T-cell (primary cell): ENCODE data around the gene RANGRF. TPM values are rescaled to one million over a fixed set of nuclear protein-coding genes. Genes with fewer than 3 reads are reported as not detected.

ENCODE experiments used
- ATAC-seq, 4 experiments: fragments of 200-7000 bp in 3 of 4; fragments of 150-1000 bp in 1 of 4; cut with Tn5 transposase; replicated peaks in 1 of 4; 1 replicate in 3 of 4; 2 replicates in 1 of 4; pipeline ENCODE4 v1.10.0; 2021; ENCODE audit warnings: moderate library complexity in 3 of 4, mild to moderate bottlenecking in 2 of 4, moderate number of reproducible peaks in 1 of 4
- CTCF ChIA-PET, 2 donors: fragments of 300-600 bp; sonication (Branson Sonifier 250); formaldehyde crosslinking; loops; one replicate each; lab custom pipeline; 2022; ENCODE audit warnings: antibody characterized with exemption in 2 of 2; lab: Charles Lee
- POLR2A ChIA-PET, 2 donors: fragments of 300-600 bp; sonication (Branson Sonifier 250); formaldehyde crosslinking; loops; one replicate each; lab custom pipeline; 2022; ENCODE audit warnings: antibody characterized with exemption in 2 of 2; lab: Charles Lee
- DNase-seq, 35 experiments: peaks; one replicate each; pipeline versions ENCODE4 v3.0.0 to v3.0.0-alpha.2; 2013 to 2023
- H3K27ac ChIP-seq: one replicate; pipeline ENCODE4 v1.5.1; 2013; ENCODE audit warnings: low read length
- H3K27me3 ChIP-seq, 2 experiments: replicated peaks in 1 of 2; 1 replicate in 1 of 2; 2 replicates in 1 of 2; pipeline versions ENCODE4 v1.6.1 to v1.7.0; 2013; ENCODE audit warnings: low read length in 1 of 2, mixed read lengths in 1 of 2; ENCODE audit not compliant: control insufficient read depth in 2 of 2, insufficient read depth in 2 of 2; ENCODE audit errors: extremely low read depth in 1 of 2
- H3K36me3 ChIP-seq, 2 donors: 1 replicate in 1 of 2; 2 replicates in 1 of 2; pipeline versions ENCODE4 v1.6.1 to v1.7.0; 2013; ENCODE audit warnings: low read length in 1 of 2; ENCODE audit not compliant: control insufficient read depth in 2 of 2, insufficient read depth in 1 of 2; ENCODE audit errors: extremely low read depth in 1 of 2
- H3K4me1 ChIP-seq, 2 experiments: 1 replicate in 1 of 2; 2 replicates in 1 of 2; pipeline versions ENCODE4 v1.6.1 to v1.7.0; 2013; ENCODE audit warnings: low read length in 2 of 2, mixed read lengths in 1 of 2; ENCODE audit not compliant: insufficient read depth in 2 of 2, control insufficient read depth in 1 of 2; ENCODE audit errors: extremely low read depth in 1 of 2
- H3K4me3 ChIP-seq, 2 donors: 1 replicate in 1 of 2; 2 replicates in 1 of 2; pipeline versions ENCODE4 v1.5.1 to v1.7.0; 2013; ENCODE audit warnings: mild to moderate bottlenecking in 2 of 2, low read length in 1 of 2, moderate library complexity in 1 of 2; ENCODE audit not compliant: control insufficient read depth in 1 of 2; ENCODE audit errors: extremely low read depth in 1 of 2
- H3K9me3 ChIP-seq: 2 replicates; pipeline ENCODE4 v1.7.0; 2013
- H3K27ac Mint-ChIP-seq, 2 donors: one replicate each; pipeline ENCODE4 v1.8.0; 2020 to 2021; ENCODE audit warnings: mild to moderate bottlenecking in 2 of 2, mixed read lengths in 2 of 2
- H3K27me3 Mint-ChIP-seq, 2 donors: one replicate each; pipeline ENCODE4 v1.8.0; 2021 to 2022; ENCODE audit warnings: mixed read lengths in 2 of 2
- H3K36me3 Mint-ChIP-seq: one replicate; pipeline ENCODE4 v1.8.0; 2021; ENCODE audit warnings: mixed read lengths
- H3K4me1 Mint-ChIP-seq, 3 donors: one replicate each; pipeline ENCODE4 v1.8.0; 2020 to 2022; ENCODE audit warnings: mixed read lengths in 3 of 3, mild to moderate bottlenecking in 1 of 3
- H3K4me3 Mint-ChIP-seq, 3 donors: one replicate each; pipeline ENCODE4 v1.8.0; 2020 to 2022; ENCODE audit warnings: mild to moderate bottlenecking in 3 of 3, mixed read lengths in 3 of 3, moderate library complexity in 3 of 3
- H3K9me3 Mint-ChIP-seq, 3 donors: one replicate each; pipeline ENCODE4 v1.8.0; 2020 to 2022; ENCODE audit warnings: mixed read lengths in 3 of 3
- WGBS: methylation state at CpG from one replicate; pipeline ENCODE4 v1.1.5; 2013; ENCODE audit warnings: missing lambda C conversion rate; ENCODE audit not compliant: insufficient coverage; 5-methylcytosine and 5-hydroxymethylcytosine counted together
- total RNA-seq, 35 experiments: library from RNA in 6 of 35; stranded (reverse) in 6 of 35; fragments of 120-200 nt in 1 of 35; gene quantifications; one replicate each; pipeline versions ENCODE4 v1.2.1 to v1.2.4 and lab custom pipeline; 2013 to 2026

The RANGRF gene
- total RNA-seq, 5 donors from 2014 or later (not counting 1 experiment from before 2014, with no cell fraction given), result 29.0 to 41.8 (median 40.9) TPM

GRCh38 chr17:8268550-8269298, 19.7 kb upstream of the RANGRF start:
- Histone ChIP-seq H3K27me3 (no peaks in the 10 kb centered on the region), H3K4me3 (no peak overlapping the region), H3K27ac (no peak overlapping the region), H3K4me1 (no peaks in the 10 kb centered on the region), H3K36me3 (peaks cover 31 to 39% of the 10 kb centered on the region in 2 donors), H3K9me3 (no peaks in the 10 kb centered on the region)
- 94% methylated on average over 22 of the region's 29 CpGs for WGBS
- no peak for ATAC-seq
- no peaks in the 10 kb centered on the region for H3K9me3 Mint-ChIP-seq
- peaks cover 21% of the 10 kb centered on the region for H3K36me3 Mint-ChIP-seq
- no peaks in the 10 kb centered on the region for H3K4me1 Mint-ChIP-seq
- no peak overlapping the region for H3K4me3 Mint-ChIP-seq
- H3K27me3 Mint-ChIP-seq, result no peaks in the 10 kb centered on the region
- no peak for DNase-seq
- H3K27ac Mint-ChIP-seq, result no peak overlapping the region
- ChIA-PET CTCF (interaction anchor here in 1 of 2 donors (0.9 kb wide), 1 partner anchor 168 kb away, joined by 3 read pairs; no protein-coding TSS in a partner anchor), POLR2A (no interaction called here)

- Histone ChIP-seq H3K27ac (no peak overlapping the region), H3K36me3 (peaks cover 6 to 13% of the 10 kb centered on the region in 2 donors), H3K4me1 (no peaks in the 10 kb centered on the region), H3K27me3 (no peaks in the 10 kb centered on the region), H3K9me3 (no peaks in the 10 kb centered on the region), H3K4me3 (no peak overlapping the region)
- Mint-ChIP-seq H3K36me3 (peaks cover 10% of the 10 kb centered on the region), H3K9me3 (no peaks in the 10 kb centered on the region), H3K4me1 (no peaks in the 10 kb centered on the region), H3K4me3 (no peak overlapping the region), H3K27me3 (no peaks in the 10 kb centered on the region), H3K27ac (no peak overlapping the region)
- DNase-seq (no peak), ATAC-seq (no peak)
- CTCF ChIA-PET, result no interaction called here
- no CpG with 5 or more reads among the region's 1 CpG for WGBS
- POLR2A ChIA-PET, result interaction anchor here in 1 of 2 donors (1.1 kb wide), 1 partner anchor 11 kb away, joined by 5 read pairs; no protein-coding TSS in a partner anchor
Measured at GRCh38 chr17:8272421-8272820, 16.0 kb upstream of the RANGRF start.

GRCh38 chr17:8273884-8274444, 14.5 kb upstream of the RANGRF start:
- H3K27ac Mint-ChIP-seq, result no peak overlapping the region
- no peak overlapping the region for H3K4me3 ChIP-seq
- H3K27me3 Mint-ChIP-seq, result no peaks in the 10 kb centered on the region
- H3K36me3 ChIP-seq, result peaks cover 0 to 9% of the 10 kb centered on the region in 2 donors
- H3K4me1 Mint-ChIP-seq, result no peaks in the 10 kb centered on the region
- no peaks in the 10 kb centered on the region for H3K27me3 ChIP-seq
- H3K9me3 ChIP-seq, result no peaks in the 10 kb centered on the region
- ATAC-seq (no peak), DNase-seq (no peak)
- H3K36me3 Mint-ChIP-seq, result peaks cover 10% of the 10 kb centered on the region
- WGBS, result no CpG with 5 or more reads among the region's 4 CpGs
- ChIA-PET POLR2A (no interaction called here), CTCF (interaction anchor here in 1 of 2 donors (0.6 kb wide), 1 partner anchor 588 kb away, joined by 3 read pairs; no protein-coding TSS in a partner anchor)
- H3K4me1 ChIP-seq, result no peaks in the 10 kb centered on the region
- H3K4me3 Mint-ChIP-seq, result no peak overlapping the region
- no peak overlapping the region for H3K27ac ChIP-seq
- no peaks in the 10 kb centered on the region for H3K9me3 Mint-ChIP-seq

- no CpG with 5 or more reads among the region's 5 CpGs for WGBS
- H3K27ac Mint-ChIP-seq, result no peak overlapping the region
- no peaks in the 10 kb centered on the region for H3K27me3 ChIP-seq
- no peaks in the 10 kb centered on the region for H3K4me1 ChIP-seq
- no peaks in the 10 kb centered on the region for H3K9me3 Mint-ChIP-seq
- POLR2A ChIA-PET, result no interaction called here
- no peak for ATAC-seq
- H3K27me3 Mint-ChIP-seq, result no peaks in the 10 kb centered on the region
- CTCF ChIA-PET, result no interaction called here
- peaks cover 0 to 3% of the 10 kb centered on the region in 2 donors for H3K36me3 ChIP-seq
- H3K4me3 ChIP-seq, result no peak overlapping the region
- no peaks in the 10 kb centered on the region for H3K4me1 Mint-ChIP-seq
- H3K4me3 Mint-ChIP-seq, result no peak overlapping the region
- H3K27ac ChIP-seq, result no peak overlapping the region
- H3K36me3 Mint-ChIP-seq, result peaks cover 10% of the 10 kb centered on the region
- no peak for DNase-seq
- H3K9me3 ChIP-seq, result no peaks in the 10 kb centered on the region
Measured at GRCh38 chr17:8274816-8275215, 13.7 kb upstream of the RANGRF start.

GRCh38 chr17:8275421-8276290, 12.8 kb upstream of the RANGRF start:
- Mint-ChIP-seq H3K36me3 (peaks cover 3% of the 10 kb centered on the region), H3K4me1 (no peaks in the 10 kb centered on the region), H3K27ac (no peak overlapping the region), H3K4me3 (no peak overlapping the region), H3K27me3 (no peaks in the 10 kb centered on the region), H3K9me3 (no peaks in the 10 kb centered on the region)
- Histone ChIP-seq H3K4me3 (no peak overlapping the region), H3K27me3 (no peaks in the 10 kb centered on the region), H3K36me3 (peaks cover 0 to 3% of the 10 kb centered on the region in 2 donors), H3K4me1 (no peaks in the 10 kb centered on the region), H3K27ac (no peak overlapping the region), H3K9me3 (no peaks in the 10 kb centered on the region)
- CTCF ChIA-PET, result no interaction called here
- WGBS, result 87% methylated on average over 8 of the region's 9 CpGs
- ATAC-seq, result no peak
- no peak for DNase-seq
- POLR2A ChIA-PET, result no interaction called here

GRCh38 chr17:8277317-8277716, 11.2 kb upstream of the RANGRF start:
- H3K9me3 Mint-ChIP-seq, result no peaks in the 10 kb centered on the region
- H3K27me3 ChIP-seq, result no peaks in the 10 kb centered on the region
- H3K27me3 Mint-ChIP-seq, result no peaks in the 10 kb centered on the region
- H3K4me1 Mint-ChIP-seq, result no peaks in the 10 kb centered on the region
- no peak overlapping the region for H3K27ac Mint-ChIP-seq
- no peaks in the 10 kb centered on the region for H3K36me3 ChIP-seq
- H3K27ac ChIP-seq, result no peak overlapping the region
- H3K4me3 ChIP-seq, result no peak overlapping the region
- H3K4me3 Mint-ChIP-seq, result no peak overlapping the region
- ChIA-PET CTCF (no interaction called here), POLR2A (no interaction called here)
- no peak for ATAC-seq
- no peak for DNase-seq
- no peaks in the 10 kb centered on the region for H3K9me3 ChIP-seq
- WGBS, result 90% methylated on average over 3 of the region's 7 CpGs
- no peaks in the 10 kb centered on the region for H3K36me3 Mint-ChIP-seq
- no peaks in the 10 kb centered on the region for H3K4me1 ChIP-seq
